KMS-11 (cell line): ENCODE results near the gene FTSJ3.

Experiments
- H2AFZ ChIP-seq: fragments of 200-600 bp; sonication (generic); 2 replicates; pipeline ENCODE4 v1.6.1; 2016; ENCODE audit warnings: antibody characterized with exemption, mixed run types, low read depth
- H3K27ac ChIP-seq: fragments of 200-600 bp; sonication (generic); 2 replicates; pipeline ENCODE4 v1.6.1; 2016; ENCODE audit warnings: mild to moderate bottlenecking, mixed run types
- H3K27me3 ChIP-seq: fragments of 200-600 bp; sonication (generic); 2 replicates; pipeline ENCODE4 v1.6.1; 2017; ENCODE audit warnings: mild to moderate bottlenecking, low read depth, mixed run types, moderate library complexity; ENCODE audit not compliant: insufficient read depth
- H3K36me3 ChIP-seq: fragments of 200-600 bp; sonication (generic); 2 replicates; pipeline ENCODE4 v1.6.1; 2017; ENCODE audit warnings: mild to moderate bottlenecking, mixed run types; ENCODE audit not compliant: insufficient read depth
- H3K4me1 ChIP-seq: fragments of 200-600 bp; sonication (generic); 2 replicates; pipeline ENCODE4 v1.6.1; 2016; ENCODE audit warnings: mild to moderate bottlenecking, low read depth, mixed run types; ENCODE audit not compliant: poor library complexity, severe bottlenecking
- H3K4me2 ChIP-seq: fragments of 200-600 bp; sonication (generic); 2 replicates; pipeline ENCODE4 v1.7.0; 2016; ENCODE audit warnings: mild to moderate bottlenecking, mixed run types
- H3K4me3 ChIP-seq: fragments of 200-600 bp; sonication (generic); IDR thresholded peaks from 2 replicates; pipeline ENCODE4 v1.6.1; 2017; ENCODE audit warnings: low read depth, low read length, mixed read lengths; ENCODE audit not compliant: insufficient read depth
- H3K79me2 ChIP-seq: fragments of 200-600 bp; sonication (generic); 2 replicates; pipeline ENCODE4 v1.6.1; 2016; ENCODE audit warnings: low read depth, mixed run types; ENCODE audit not compliant: insufficient read depth
- H3K9ac ChIP-seq: fragments of 200-600 bp; sonication (generic); 2 replicates; pipeline ENCODE4 v1.6.1; 2016; ENCODE audit warnings: mild to moderate bottlenecking, mixed run types
- H4K20me1 ChIP-seq: fragments of 200-600 bp; sonication (generic); 2 replicates; pipeline ENCODE4 v1.6.1; 2016; ENCODE audit warnings: mild to moderate bottlenecking, mixed run types; ENCODE audit not compliant: insufficient read depth
- CTCF ChIP-seq: fragments of 200-600 bp; sonication (generic); conservative IDR thresholded peaks from 2 replicates; pipeline ENCODE4 v1.6.1; 2017; ENCODE audit warnings: low read depth, mild to moderate bottlenecking, antibody characterized with exemption, low read length, moderate library complexity, mixed read lengths

FTSJ3 gene

GRCh38 chr17:63809970-63810369 lies 17.5 kb downstream of the FTSJ3 start:
- H2AFZ ChIP-seq, result no peak overlapping the region
- H3K4me3 ChIP-seq, result no peak overlapping the region
- no peaks in the 10 kb centered on the region; the same call in 1 of the 2 replicates for H3K79me2 ChIP-seq
- no peak overlapping the region for H3K9ac ChIP-seq
- H3K27me3 ChIP-seq, result no peaks in the 10 kb centered on the region
- H3K4me1 ChIP-seq, result no peaks in the 10 kb centered on the region
- no peak overlapping the region for H3K27ac ChIP-seq
- H3K4me2 ChIP-seq, result no peak overlapping the region
- peaks cover 30% of the 10 kb centered on the region; the same call in 1 of the 2 replicates for H3K36me3 ChIP-seq
- H4K20me1 ChIP-seq, result no peaks in the 10 kb centered on the region
- TF ChIP-seq CTCF, result no peak

GRCh38 chr17:63805591-63805990 lies 21.9 kb downstream of the FTSJ3 start:
- no peak overlapping the region for H3K27ac ChIP-seq
- peaks cover 27% of the 10 kb centered on the region; the same call in 1 of the 2 replicates for H3K36me3 ChIP-seq
- no peaks in the 10 kb centered on the region; the same call in 1 of the 2 replicates for H3K79me2 ChIP-seq
- no peak overlapping the region for H3K9ac ChIP-seq
- no peak overlapping the region for H3K4me2 ChIP-seq
- no peak overlapping the region for H3K4me3 ChIP-seq
- H4K20me1 ChIP-seq, result no peaks in the 10 kb centered on the region
- no peaks in the 10 kb centered on the region for H3K27me3 ChIP-seq
- TF ChIP-seq CTCF, result no peak
- H2AFZ ChIP-seq, result no peak overlapping the region
- no peaks in the 10 kb centered on the region for H3K4me1 ChIP-seq

DNA sequence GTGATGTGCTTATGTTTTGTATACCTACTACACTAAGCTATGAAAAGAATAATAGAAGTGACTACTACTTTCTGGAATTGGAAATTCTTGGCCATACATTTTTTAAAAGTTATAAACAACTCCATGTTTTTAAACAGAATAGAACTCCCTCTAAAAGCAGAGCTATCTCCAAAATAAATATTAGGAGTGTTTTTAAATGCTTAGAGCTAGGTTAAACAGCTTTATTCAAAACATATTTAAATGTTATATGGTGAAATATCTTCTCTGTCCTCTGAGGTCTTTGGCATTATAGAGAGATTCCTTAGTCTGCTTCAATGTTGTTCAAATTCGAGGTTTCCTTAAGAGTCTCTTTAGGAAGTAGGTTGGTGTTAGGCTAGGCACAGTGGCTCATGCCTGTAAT lies 23.1 kb downstream of the FTSJ3 start:
- no peaks in the 10 kb centered on the region for H4K20me1 ChIP-seq
- H3K27me3 ChIP-seq, result no peaks in the 10 kb centered on the region
- no peak overlapping the region for H2AFZ ChIP-seq
- H3K27ac ChIP-seq, result no peak overlapping the region
- H3K36me3 ChIP-seq, result peaks cover 37% of the 10 kb centered on the region; the same call in 1 of the 2 replicates
- no peaks in the 10 kb centered on the region; the same call in 1 of the 2 replicates for H3K79me2 ChIP-seq
- no peak overlapping the region for H3K4me3 ChIP-seq
- H3K4me2 ChIP-seq, result no peak overlapping the region
- no peak overlapping the region for H3K9ac ChIP-seq
- TF ChIP-seq CTCF, result no peak
- H3K4me1 ChIP-seq, result no peaks in the 10 kb centered on the region

GRCh38 chr17:63800783-63801182 lies 26.7 kb downstream of the FTSJ3 start:
- Histone ChIP-seq H3K4me1 (no peaks in the 10 kb centered on the region), H3K36me3 (peaks cover 30% of the 10 kb centered on the region; the same call in 1 of the 2 replicates), H3K79me2 (peaks cover 4% of the 10 kb centered on the region; the same call in 1 of the 2 replicates), H2AFZ (no peak overlapping the region), H3K27me3 (no peaks in the 10 kb centered on the region), H3K4me2 (no peak overlapping the region), H3K9ac (no peak overlapping the region), H4K20me1 (no peaks in the 10 kb centered on the region), H3K27ac (no peak overlapping the region), H3K4me3 (no peak overlapping the region)
- no peak for TF ChIP-seq CTCF
